Trophoblast cell (in vitro differentiated cells and primary cell): Measurements from ENCODE around the gene FRAS1.
"Not testable (repeated sequence)": the region's sequence is repeated elsewhere in the genome, so short reads cannot be mapped to it uniquely, and the experiment has no call there.

ENCODE experiments used
- DNase-seq, 2 donors: peaks; one replicate each; pipeline ENCODE4 v3.0.0-alpha.2; 2016
- H2AFZ ChIP-seq: 2 replicates; pipeline ENCODE4 v1.6.1; 2013; ENCODE audit warnings: low read length, moderate library complexity, mild to moderate bottlenecking; ENCODE audit not compliant: insufficient read depth, poor library complexity
- H2AK5ac ChIP-seq: 2 replicates; pipeline ENCODE4 v1.6.1; 2013; ENCODE audit warnings: mild to moderate bottlenecking, low read length
- H2BK120ac ChIP-seq: 2 replicates; pipeline ENCODE4 v1.6.1; 2013; ENCODE audit warnings: low read length, mild to moderate bottlenecking, moderate library complexity; ENCODE audit not compliant: insufficient read depth, poor library complexity
- H2BK12ac ChIP-seq: 2 replicates; pipeline ENCODE4 v1.6.1; 2013; ENCODE audit warnings: mild to moderate bottlenecking, low read length, moderate library complexity
- H2BK5ac ChIP-seq: 2 replicates; pipeline ENCODE4 v1.6.1; 2013; ENCODE audit warnings: low read length, low read depth, moderate library complexity, mild to moderate bottlenecking; ENCODE audit not compliant: poor library complexity
- H3K14ac ChIP-seq: 2 replicates; pipeline ENCODE4 v1.6.1; 2013; ENCODE audit warnings: mild to moderate bottlenecking, low read length
- H3K18ac ChIP-seq: 2 replicates; pipeline ENCODE4 v1.6.1; 2013; ENCODE audit warnings: mild to moderate bottlenecking, low read length
- H3K23ac ChIP-seq: 2 replicates; pipeline ENCODE4 v1.6.1; 2013; ENCODE audit warnings: low read length
- H3K27ac ChIP-seq: 2 replicates; pipeline ENCODE4 v1.5.1; 2013; ENCODE audit warnings: low read depth, mild to moderate bottlenecking, inconsistent platforms, low read length, moderate library complexity
- H3K27me3 ChIP-seq: 2 replicates; pipeline ENCODE4 v1.6.1; 2013; ENCODE audit warnings: inconsistent platforms, mild to moderate bottlenecking, low read length, moderate library complexity; ENCODE audit not compliant: insufficient read depth
- H3K36me3 ChIP-seq, 2 experiments: 1 replicate in 1 of 2; 2 replicates in 1 of 2; pipeline ENCODE4 v1.6.1; 2013; ENCODE audit warnings: low read length in 2 of 2, mild to moderate bottlenecking in 2 of 2, moderate library complexity in 1 of 2; ENCODE audit not compliant: insufficient read depth in 2 of 2, control insufficient read depth in 1 of 2
- H3K4ac ChIP-seq: 2 replicates; pipeline ENCODE4 v1.6.1; 2013; ENCODE audit warnings: low read depth, mild to moderate bottlenecking, low read length, moderate library complexity
- H3K4me1 ChIP-seq, 2 experiments: 1 replicate in 1 of 2; 2 replicates in 1 of 2; pipeline ENCODE4 v1.6.1; 2013; ENCODE audit warnings: low read length in 2 of 2, mild to moderate bottlenecking in 2 of 2, moderate library complexity in 1 of 2; ENCODE audit not compliant: insufficient read depth in 2 of 2, control insufficient read depth in 1 of 2
- H3K4me2 ChIP-seq: 2 replicates; pipeline ENCODE4 v1.6.1; 2013; ENCODE audit warnings: inconsistent platforms, mild to moderate bottlenecking, low read length, moderate library complexity
- H3K4me3 ChIP-seq: 2 replicates; pipeline ENCODE4 v1.5.1; 2013; ENCODE audit warnings: mild to moderate bottlenecking, low read depth, low read length, inconsistent platforms
- H3K79me1 ChIP-seq: one replicate; pipeline ENCODE4 v1.6.1; 2013; ENCODE audit warnings: low read length
- H3K79me2 ChIP-seq: 2 replicates; pipeline ENCODE4 v1.6.1; 2013; ENCODE audit warnings: low read length, mild to moderate bottlenecking; ENCODE audit not compliant: control insufficient read depth, insufficient read depth, poor library complexity
- H3K9ac ChIP-seq: 2 replicates; pipeline ENCODE4 v1.6.1; 2013; ENCODE audit warnings: mild to moderate bottlenecking, low read length
- H3K9me3 ChIP-seq: 2 replicates; pipeline ENCODE4 v1.6.1; 2013; ENCODE audit warnings: low read depth, mild to moderate bottlenecking, control low read depth, inconsistent platforms, low read length; ENCODE audit not compliant: insufficient read depth
- H4K12ac ChIP-seq: 2 replicates; pipeline ENCODE4 v1.6.1; 2013; ENCODE audit warnings: low read depth, mild to moderate bottlenecking, low read length, moderate library complexity
- H4K8ac ChIP-seq: 2 replicates; pipeline ENCODE4 v1.6.1; 2013; ENCODE audit warnings: low read depth, mild to moderate bottlenecking, low read length, moderate library complexity
- H4K91ac ChIP-seq: one replicate; pipeline ENCODE4 v1.6.1; 2013; ENCODE audit warnings: low read depth, mild to moderate bottlenecking, low read length, moderate library complexity
- WGBS: extraction: QIAGEN DNeasy Blood & Tissue Kit; methylation state at CpG from one replicate; pipeline ENCODE4 v1.1.7; 2013; ENCODE audit warnings: missing lambda C conversion rate; ENCODE audit not compliant: insufficient read length, insufficient coverage; ENCODE audit errors: extremely low coverage; 5-methylcytosine and 5-hydroxymethylcytosine counted together

FRAS1 gene

GRCh38 chr4:78268597-78268996 is 211.5 kb downstream of the FRAS1 start:
- H3K36me3 ChIP-seq, result peaks cover 20 to 30% of the 10 kb centered on the region in 2 experiments
- H2AFZ ChIP-seq, result no peak overlapping the region
- no peaks in the 10 kb centered on the region for H3K79me1 ChIP-seq
- no CpG with 5 or more reads among the region's 2 CpGs for WGBS
- H3K4me3 ChIP-seq, result no peak overlapping the region
- H3K27ac ChIP-seq, result no peak overlapping the region
- no peak overlapping the region for H2BK12ac ChIP-seq
- H3K4me1 ChIP-seq, result peaks cover 0 to 3% of the 10 kb centered on the region in 2 experiments
- H4K8ac ChIP-seq, result no peak overlapping the region
- no peak overlapping the region for H4K12ac ChIP-seq
- no peak overlapping the region for H4K91ac ChIP-seq
- no peak overlapping the region for H2AK5ac ChIP-seq
- H3K27me3 ChIP-seq, result no peaks in the 10 kb centered on the region
- H3K79me2 ChIP-seq, result no peaks in the 10 kb centered on the region
- peaks cover 3% of the 10 kb centered on the region for H3K9me3 ChIP-seq
- H3K4me2 ChIP-seq, result no peak overlapping the region
- H3K9ac ChIP-seq, result no peak overlapping the region
- no peak overlapping the region for H3K23ac ChIP-seq
- no peak overlapping the region for H3K4ac ChIP-seq
- H2BK5ac ChIP-seq, result no peak overlapping the region
- H2BK120ac ChIP-seq, result no peak overlapping the region
- no peak overlapping the region for H3K18ac ChIP-seq
- DNase-seq, result no peak
- no peak overlapping the region for H3K14ac ChIP-seq

- H2AK5ac ChIP-seq, H3K79me2 ChIP-seq, H3K9me3 ChIP-seq, H3K27me3 ChIP-seq, H3K14ac ChIP-seq, H3K27ac ChIP-seq, H2AFZ ChIP-seq, H3K79me1 ChIP-seq, H3K4ac ChIP-seq, H2BK120ac ChIP-seq, H4K12ac ChIP-seq, H4K8ac ChIP-seq, H3K9ac ChIP-seq, H3K18ac ChIP-seq, H4K91ac ChIP-seq, DNase-seq, H3K4me3 ChIP-seq, H3K4me2 ChIP-seq, H3K23ac ChIP-seq, H2BK12ac ChIP-seq, H2BK5ac ChIP-seq, H3K4me1 ChIP-seq: not testable (repeated sequence)
- no CpG with 5 or more reads among the region's 4 CpGs for WGBS
- peaks cover 16 to 26% of the 10 kb centered on the region in 2 experiments for H3K36me3 ChIP-seq
These were observed 218.3 kb downstream of the FRAS1 start for GRCh38 chr4:78275450-78275849.

- Histone ChIP-seq H3K4me3 (no peak overlapping the region), H3K9ac (no peak overlapping the region), H3K4me2 (no peak overlapping the region), H2AFZ (no peak overlapping the region), H2BK12ac (no peak overlapping the region), H2BK120ac (no peak overlapping the region), H3K14ac (no peak overlapping the region), H3K79me1 (no peaks in the 10 kb centered on the region), H3K79me2 (no peaks in the 10 kb centered on the region), H3K9me3 (no peaks in the 10 kb centered on the region), H3K36me3 (peaks cover 11 to 37% of the 10 kb centered on the region in 2 experiments), H2BK5ac (no peak overlapping the region), H4K12ac (no peak overlapping the region), H4K8ac (no peak overlapping the region), H4K91ac (no peak overlapping the region), H2AK5ac (no peak overlapping the region), H3K4ac (no peak overlapping the region), H3K4me1 (no peaks in the 10 kb centered on the region), H3K23ac (no peak overlapping the region), H3K27ac (no peak overlapping the region), H3K27me3 (no peaks in the 10 kb centered on the region), H3K18ac (no peak overlapping the region)
- no peak for DNase-seq
- no CpG with 5 or more reads among the region's 5 CpGs for WGBS
These were observed 229.2 kb downstream of the FRAS1 start for GRCh38 chr4:78286281-78286680.

GRCh38 chr4:78288327-78288726 is 231.2 kb downstream of the FRAS1 start:
- no peak overlapping the region for H3K4me2 ChIP-seq
- WGBS, result no CpG with 5 or more reads among the region's 2 CpGs
- H3K18ac ChIP-seq, result no peak overlapping the region
- H3K27me3 ChIP-seq, result no peaks in the 10 kb centered on the region
- no peak overlapping the region for H4K91ac ChIP-seq
- no peaks in the 10 kb centered on the region for H3K79me2 ChIP-seq
- H3K27ac ChIP-seq, result no peak overlapping the region
- H4K8ac ChIP-seq, result no peak overlapping the region
- H2AK5ac ChIP-seq, result no peak overlapping the region
- no peak overlapping the region for H3K4ac ChIP-seq
- H3K9me3 ChIP-seq, result no peaks in the 10 kb centered on the region
- no peak overlapping the region for H3K4me3 ChIP-seq
- H4K12ac ChIP-seq, result no peak overlapping the region
- H3K23ac ChIP-seq, result no peak overlapping the region
- H3K14ac ChIP-seq, result no peak overlapping the region
- no peak overlapping the region for H3K9ac ChIP-seq
- peak in 1 of 2 donors; percentile 22 for DNase-seq
- H3K79me1 ChIP-seq, result no peaks in the 10 kb centered on the region
- no peak overlapping the region for H2BK5ac ChIP-seq
- no peak overlapping the region for H2BK120ac ChIP-seq
- H2BK12ac ChIP-seq, result no peak overlapping the region
- peaks cover 12 to 39% of the 10 kb centered on the region in 2 experiments for H3K36me3 ChIP-seq
- H2AFZ ChIP-seq, result no peak overlapping the region
- H3K4me1 ChIP-seq, result peaks cover 0 to 4% of the 10 kb centered on the region in 2 experiments
